Omental fat pad (tissue), 4 donors: ENCODE results near the gene CCL17. TPM values are rescaled to one million over a fixed set of nuclear protein-coding genes. Genes with fewer than 3 reads are reported as not detected.

Experiments
- ATAC-seq: fragments of 150-250 bp; one replicate; pipeline ENCODE4 v1.9.1; 2016; ENCODE audit warnings: mild to moderate bottlenecking, moderate library complexity; ENCODE audit not compliant: low FRiP score
- DNase-seq: peaks from one replicate; pipeline ENCODE4 v3.0.0-alpha.2; 2019; ENCODE audit warnings: low spot score
- total RNA-seq, 4 donors: library from RNA; depleted of rRNA; stranded (reverse); fragments of >200 nt; gene quantifications; one replicate each; pipeline ENCODE4 v1.1.0, GENCODE V29; 2016
- TF ChIP-seq, protein P1 (sequence below), 3 donors: fragments of 450-650 bp; IDR thresholded peaks; one replicate each; pipeline ENCODE4 v1.5.1; 2016 to 2017; ENCODE audit warnings: antibody characterized with exemption in 3 of 3, mild to moderate bottlenecking in 3 of 3, moderate library complexity in 2 of 3

Gene CCL17
- total RNA-seq, 4 donors from 2014 or later = not detected

DNA sequence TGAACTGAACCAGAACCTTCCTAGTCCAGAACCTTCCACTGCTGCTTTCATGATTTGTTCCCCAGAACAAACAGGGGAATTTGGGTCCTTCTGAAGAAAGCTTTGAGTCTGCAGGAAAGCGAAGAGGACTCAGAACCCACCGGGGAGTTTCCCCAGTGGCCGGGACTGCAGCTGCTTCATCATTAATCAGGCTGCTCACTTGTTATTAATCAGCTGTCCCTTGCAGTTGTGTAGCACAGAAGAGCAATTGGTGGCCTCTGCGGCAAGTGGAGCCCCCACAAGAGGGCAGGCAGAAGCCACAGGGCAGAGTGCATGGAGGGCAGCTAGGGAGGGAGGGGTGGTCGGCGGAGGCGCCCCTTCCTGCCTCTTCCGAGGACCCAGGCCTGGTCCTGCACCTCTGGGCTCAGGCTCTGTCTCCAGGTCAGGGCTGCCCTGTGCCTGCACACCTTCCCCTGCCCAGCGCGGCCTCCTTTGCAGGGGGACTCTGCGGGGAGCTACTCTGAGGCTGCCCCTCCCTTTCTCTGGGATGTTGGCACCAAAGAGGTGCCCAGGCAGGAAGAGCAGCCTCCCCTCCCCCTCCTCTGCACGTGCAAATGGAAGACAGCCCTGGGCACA, 6.9 kb downstream of the CCL17 start:
- TF ChIP-seq, protein P1, sequence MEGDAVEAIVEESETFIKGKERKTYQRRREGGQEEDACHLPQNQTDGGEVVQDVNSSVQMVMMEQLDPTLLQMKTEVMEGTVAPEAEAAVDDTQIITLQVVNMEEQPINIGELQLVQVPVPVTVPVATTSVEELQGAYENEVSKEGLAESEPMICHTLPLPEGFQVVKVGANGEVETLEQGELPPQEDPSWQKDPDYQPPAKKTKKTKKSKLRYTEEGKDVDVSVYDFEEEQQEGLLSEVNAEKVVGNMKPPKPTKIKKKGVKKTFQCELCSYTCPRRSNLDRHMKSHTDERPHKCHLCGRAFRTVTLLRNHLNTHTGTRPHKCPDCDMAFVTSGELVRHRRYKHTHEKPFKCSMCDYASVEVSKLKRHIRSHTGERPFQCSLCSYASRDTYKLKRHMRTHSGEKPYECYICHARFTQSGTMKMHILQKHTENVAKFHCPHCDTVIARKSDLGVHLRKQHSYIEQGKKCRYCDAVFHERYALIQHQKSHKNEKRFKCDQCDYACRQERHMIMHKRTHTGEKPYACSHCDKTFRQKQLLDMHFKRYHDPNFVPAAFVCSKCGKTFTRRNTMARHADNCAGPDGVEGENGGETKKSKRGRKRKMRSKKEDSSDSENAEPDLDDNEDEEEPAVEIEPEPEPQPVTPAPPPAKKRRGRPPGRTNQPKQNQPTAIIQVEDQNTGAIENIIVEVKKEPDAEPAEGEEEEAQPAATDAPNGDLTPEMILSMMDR (IDR thresholded peaks at IDR 0.05) = no peak
- DNase-seq (no peak), ATAC-seq (no peak)

DNA sequence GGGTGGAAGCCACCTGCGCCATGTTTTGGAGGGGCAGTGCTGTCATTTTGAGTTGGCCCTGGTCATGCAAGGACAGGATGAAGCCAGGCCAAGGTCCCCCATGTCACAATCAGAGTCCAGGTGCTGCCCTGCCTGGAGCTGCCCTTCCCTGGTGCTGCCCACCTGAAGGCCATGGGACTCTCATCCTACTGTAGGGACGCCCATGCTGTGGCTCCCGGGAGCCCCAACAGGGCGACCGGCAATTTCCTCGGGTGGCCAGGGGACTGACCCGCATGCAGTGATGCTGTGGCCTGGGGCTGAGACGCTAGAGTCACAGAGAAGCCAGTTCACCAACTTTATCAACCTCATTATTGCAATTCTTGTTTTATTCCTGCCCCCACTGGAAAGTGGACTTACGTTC, 8.0 kb downstream of the CCL17 start:
- TF ChIP-seq, protein P1 (IDR thresholded peaks at IDR 0.05) = no peak
- ATAC-seq (no peak), DNase-seq (no peak)

DNA sequence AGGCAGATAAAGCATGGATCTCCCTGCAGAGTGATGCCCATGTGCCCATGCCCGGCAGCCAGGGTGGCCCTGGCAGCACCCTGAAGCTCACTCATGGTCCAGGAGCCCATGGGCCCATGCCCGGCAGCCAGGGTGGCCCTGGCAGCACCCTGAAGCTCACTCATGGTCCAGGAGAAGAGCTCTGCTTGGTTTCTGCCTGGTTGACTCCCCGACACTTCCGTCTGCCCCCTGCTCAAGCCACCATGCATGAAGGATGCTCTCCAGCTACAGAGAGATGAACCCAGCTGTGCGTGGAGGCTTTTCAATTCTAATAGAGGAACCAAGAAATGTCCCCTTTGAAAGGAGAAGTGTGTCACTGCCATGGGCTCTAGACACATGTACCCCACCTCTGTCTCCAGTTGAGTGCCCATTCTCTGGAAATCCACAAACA, 8.7 kb downstream of the CCL17 start:
- DNase-seq = no peak

DNA sequence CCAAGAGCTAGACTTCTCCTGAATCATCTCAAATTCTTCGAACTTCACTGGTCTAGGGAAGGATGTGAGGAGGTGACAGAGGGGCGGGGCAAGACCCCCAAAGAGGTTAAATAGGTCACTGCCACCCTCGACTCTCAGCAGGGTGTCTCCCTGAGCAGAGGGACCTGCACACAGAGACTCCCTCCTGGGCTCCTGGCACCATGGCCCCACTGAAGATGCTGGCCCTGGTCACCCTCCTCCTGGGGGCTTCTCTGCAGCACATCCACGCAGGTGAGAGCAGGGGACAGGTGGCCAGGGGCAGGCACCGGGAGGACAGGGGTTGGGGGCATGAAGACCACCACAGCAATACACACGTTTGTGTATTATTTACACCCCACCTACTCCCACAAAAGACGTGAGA, 9.2 kb downstream of the CCL17 start:
- TF ChIP-seq, protein P1 (IDR thresholded peaks at IDR 0.05) = no peak
- no peak for ATAC-seq
- no peak for DNase-seq

More for the DNA sequence above, 8.7 kb downstream of the CCL17 start:
- no peak for ATAC-seq
- TF ChIP-seq, protein P1 (IDR thresholded peaks at IDR 0.05) = no peak

DNA sequence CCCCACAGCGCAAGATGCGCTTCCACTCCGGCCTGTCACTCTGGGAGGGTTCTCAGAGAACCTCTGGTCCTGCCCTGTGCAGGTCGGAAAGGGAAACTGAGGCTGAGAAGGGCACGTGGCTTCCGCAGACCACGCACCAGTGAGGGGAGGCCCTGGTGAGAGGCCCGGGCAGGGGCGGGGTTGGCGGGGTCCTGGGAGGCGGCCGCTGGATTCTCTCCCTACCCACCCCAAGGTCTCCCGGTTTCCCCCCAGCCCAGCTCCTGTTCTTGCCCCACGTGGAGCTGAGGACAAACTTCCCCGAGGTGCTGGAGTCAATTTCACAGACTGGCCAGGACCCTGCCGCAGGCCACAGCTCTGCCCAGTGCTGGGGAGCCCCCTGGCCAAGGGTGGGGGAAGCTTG, 11.5 kb downstream of the CCL17 start:
- TF ChIP-seq, protein P1 (IDR thresholded peaks at IDR 0.05) = no peak
- ATAC-seq (no peak), DNase-seq (no peak)

DNA sequence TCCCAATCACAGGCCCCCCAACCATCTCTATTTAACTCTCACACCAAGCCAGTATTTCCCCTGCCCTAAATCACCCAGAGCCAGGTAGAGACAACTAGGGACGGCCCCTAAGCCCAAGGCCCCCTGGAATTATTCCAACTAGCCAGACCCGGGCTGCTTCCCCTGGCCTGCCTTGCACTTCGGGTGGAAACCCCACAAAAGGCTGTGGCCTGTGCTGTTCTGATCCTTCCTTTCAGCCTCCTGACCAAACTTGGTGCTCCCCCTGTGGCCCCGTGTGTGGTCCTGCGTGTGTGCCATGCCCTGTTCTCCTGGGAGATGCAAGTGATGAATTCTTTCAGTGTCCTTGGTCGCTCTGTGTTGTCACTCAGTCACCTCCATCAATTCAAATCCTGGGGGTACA, 14.9 kb downstream of the CCL17 start:
- ATAC-seq (no peak), DNase-seq (no peak)
- TF ChIP-seq, protein P1 (IDR thresholded peaks at IDR 0.05) = no peak
